Activated naive CD8-positive, alpha-beta T cell treated with anti-CD3 and anti-CD28 coated beads, Interleukin-2, amount 10 ng/mL, durations not matched to agents 7 days and 5 days (primary cell): ENCODE data around the gene HPSE. TPM values are rescaled to one million over a fixed set of nuclear protein-coding genes. Genes with fewer than 3 reads are reported as not detected.
"Not testable (repeated sequence)": the region's sequence is repeated elsewhere in the genome, so short reads cannot be mapped to it uniquely, and the experiment has no call there.

Source experiments
- ATAC-seq: fragments of 150-1000 bp; cut with Tn5 transposase; one replicate; pipeline ENCODE4 v1.10.0; 2021; ENCODE audit warnings: low read depth, moderate library complexity
- POLR2A ChIA-PET: fragments of 350-600 bp; sonication (Branson Sonifier 250); formaldehyde crosslinking; loops from one replicate; lab custom pipeline; 2021; ENCODE audit warnings: antibody characterized with exemption; lab: Charles Lee
- DNase-seq: peaks from one replicate; pipeline ENCODE4 v3.0.0; 2021
- H3K27ac Mint-ChIP-seq: one replicate; pipeline ENCODE4 v1.8.0; 2022; ENCODE audit warnings: mild to moderate bottlenecking, mixed read lengths
- H3K27me3 Mint-ChIP-seq: one replicate; pipeline ENCODE4 v1.8.0; 2022; ENCODE audit warnings: mild to moderate bottlenecking, moderate library complexity, mixed read lengths
- H3K36me3 Mint-ChIP-seq: one replicate; pipeline ENCODE4 v1.8.0; 2021; ENCODE audit warnings: mild to moderate bottlenecking, mixed read lengths
- H3K4me1 Mint-ChIP-seq: one replicate; pipeline ENCODE4 v1.8.0; 2021; ENCODE audit warnings: mixed read lengths
- H3K4me3 Mint-ChIP-seq: one replicate; pipeline ENCODE4 v1.8.0; 2022; ENCODE audit warnings: mild to moderate bottlenecking, moderate library complexity, mixed read lengths
- H3K9me3 Mint-ChIP-seq: one replicate; pipeline ENCODE4 v1.8.0; 2021; ENCODE audit warnings: mixed read lengths
- total RNA-seq, 2 experiments: library from RNA; stranded (reverse); gene quantifications; one replicate each; pipeline ENCODE4 v1.2.3, GENCODE V29; 2021

Gene HPSE
- total RNA-seq, 2 experiments from 2014 or later: 16.5 to 17.3 TPM

- H3K4me3 Mint-ChIP-seq, H3K27ac Mint-ChIP-seq, H3K27me3 Mint-ChIP-seq, H3K9me3 Mint-ChIP-seq, DNase-seq, ATAC-seq: not testable (repeated sequence)
- POLR2A ChIA-PET: interaction anchor here (0.9 kb wide), 1 partner anchor 63 kb away, joined by 4 read pairs; no protein-coding TSS in a partner anchor
- Mint-ChIP-seq H3K4me1 (peaks cover 15% of the 10 kb centered on the region), H3K36me3 (peaks cover 37% of the 10 kb centered on the region)
Measured at GRCh38 chr4:83325306-83325705, 9.3 kb downstream of the HPSE start.

DNA sequence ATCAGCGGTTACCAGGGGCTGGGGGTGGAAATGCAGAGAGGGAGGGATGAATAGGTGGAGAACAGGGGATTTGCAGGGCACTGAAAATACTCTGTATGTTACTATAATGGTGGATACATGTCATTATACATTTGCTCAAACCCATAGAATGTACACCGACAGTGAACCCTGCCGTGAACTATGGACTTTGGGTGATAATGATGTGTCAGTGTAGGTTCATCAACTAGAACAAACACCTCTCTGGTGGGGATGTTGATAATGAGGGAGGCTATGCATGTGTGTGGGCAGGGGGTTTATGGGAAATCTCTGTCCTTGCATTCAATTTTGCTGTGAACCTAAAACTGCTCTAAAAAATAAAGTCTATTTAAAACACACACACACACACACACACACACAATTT lies 11.5 kb downstream of the HPSE start:
- H3K36me3 Mint-ChIP-seq: peaks cover 37% of the 10 kb centered on the region
- ATAC-seq: no peak
- H3K27me3 Mint-ChIP-seq: no peaks in the 10 kb centered on the region
- no peak overlapping the region for H3K4me3 Mint-ChIP-seq
- H3K27ac Mint-ChIP-seq: no peak overlapping the region
- POLR2A ChIA-PET: no interaction called here
- peaks cover 14% of the 10 kb centered on the region for H3K4me1 Mint-ChIP-seq
- DNase-seq: no peak
- H3K9me3 Mint-ChIP-seq: no peaks in the 10 kb centered on the region

DNA sequence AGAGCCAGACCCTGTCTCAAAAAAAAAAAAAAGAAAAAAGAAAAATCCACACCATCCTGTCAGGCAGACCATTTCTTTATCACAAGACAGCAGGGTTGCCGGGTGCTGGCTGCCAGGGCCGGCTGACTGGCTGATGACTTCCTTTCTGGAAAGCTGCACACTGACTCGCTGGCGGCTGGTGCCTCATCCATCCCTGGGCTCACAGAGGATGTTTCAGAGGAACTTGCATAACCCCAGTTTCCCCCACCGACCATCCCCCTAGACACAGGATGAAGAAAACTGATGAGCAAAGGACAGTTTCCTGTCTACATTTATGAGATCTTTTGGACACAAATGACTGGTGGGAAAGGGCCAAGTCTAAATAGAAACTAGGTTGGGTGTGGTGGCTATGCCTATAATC lies 14.1 kb downstream of the HPSE start:
- DNase-seq: peak; percentile 36
- POLR2A ChIA-PET: interaction anchor here (0.7 to 1.1 kb wide), 4 partner anchors 36 to 206 kb away, joined by 3 to 5 read pairs (median 3); partner anchors contain the start of genes COQ2 and HELQ
- H3K4me3 Mint-ChIP-seq: peak overlapping the region; percentile 29

GRCh38 chr4:83318666-83319065 lies 16.0 kb downstream of the HPSE start:
- H3K9me3 Mint-ChIP-seq: no peaks in the 10 kb centered on the region
- H3K4me3 Mint-ChIP-seq: no peak overlapping the region
- H3K27ac Mint-ChIP-seq: no peak overlapping the region
- no peak for DNase-seq
- peaks cover 44% of the 10 kb centered on the region for H3K36me3 Mint-ChIP-seq
- peaks cover 12% of the 10 kb centered on the region for H3K4me1 Mint-ChIP-seq
- no peaks in the 10 kb centered on the region for H3K27me3 Mint-ChIP-seq
- POLR2A ChIA-PET: no interaction called here
- no peak for ATAC-seq

More for the DNA sequence above, 14.1 kb downstream of the HPSE start:
- no peaks in the 10 kb centered on the region for H3K9me3 Mint-ChIP-seq
- peak; percentile 86 for ATAC-seq
- no peaks in the 10 kb centered on the region for H3K27me3 Mint-ChIP-seq
- H3K27ac Mint-ChIP-seq: peak overlapping the region; percentile 57
- peaks cover 46% of the 10 kb centered on the region for H3K36me3 Mint-ChIP-seq
- peaks cover 12% of the 10 kb centered on the region for H3K4me1 Mint-ChIP-seq

GRCh38 chr4:83317671-83318070 lies 17.0 kb downstream of the HPSE start:
- peaks cover 46% of the 10 kb centered on the region for H3K36me3 Mint-ChIP-seq
- ATAC-seq: no peak
- POLR2A ChIA-PET: no interaction called here
- no peak overlapping the region for H3K4me3 Mint-ChIP-seq
- peaks cover 12% of the 10 kb centered on the region for H3K4me1 Mint-ChIP-seq
- DNase-seq: no peak
- no peaks in the 10 kb centered on the region for H3K9me3 Mint-ChIP-seq
- H3K27me3 Mint-ChIP-seq: no peaks in the 10 kb centered on the region
- H3K27ac Mint-ChIP-seq: no peak overlapping the region

- Mint-ChIP-seq H3K27me3 (no peaks in the 10 kb centered on the region), H3K4me1 (peaks cover 12% of the 10 kb centered on the region), H3K27ac (no peak overlapping the region), H3K36me3 (peaks cover 42% of the 10 kb centered on the region), H3K9me3 (no peaks in the 10 kb centered on the region), H3K4me3 (no peak overlapping the region)
- ATAC-seq (no peak), DNase-seq (no peak)
- POLR2A ChIA-PET: no interaction called here
Measured at GRCh38 chr4:83316459-83317165, 18.0 kb downstream of the HPSE start.

DNA sequence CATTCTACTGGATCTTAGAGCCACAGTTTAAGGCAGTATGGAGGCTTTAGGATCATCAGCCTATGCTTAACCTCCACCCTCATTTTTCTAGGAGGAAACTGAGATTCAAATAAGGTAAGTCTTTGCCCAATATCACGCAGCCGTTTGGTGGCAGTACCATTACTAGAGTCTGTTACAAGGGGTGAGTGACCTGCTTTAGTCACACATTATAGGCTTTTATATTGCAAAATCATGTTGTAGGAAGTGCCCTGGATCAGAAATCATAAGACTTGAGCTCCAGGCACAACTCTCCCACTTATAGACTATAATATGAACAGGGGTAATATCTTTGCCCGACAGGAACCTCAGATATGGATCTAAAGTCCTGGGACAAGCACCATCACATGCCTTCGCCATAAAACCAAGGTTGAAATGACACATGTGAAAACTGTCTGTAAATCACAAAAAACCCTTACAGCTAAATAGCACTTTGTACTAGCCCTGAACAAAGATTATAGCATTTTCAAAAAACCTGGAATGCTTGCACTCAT lies 19.2 kb downstream of the HPSE start:
- H3K9me3 Mint-ChIP-seq: no peaks in the 10 kb centered on the region
- no peaks in the 10 kb centered on the region for H3K27me3 Mint-ChIP-seq
- peaks cover 37% of the 10 kb centered on the region for H3K36me3 Mint-ChIP-seq
- ATAC-seq: no peak
- no peak overlapping the region for H3K4me3 Mint-ChIP-seq
- no peak overlapping the region for H3K27ac Mint-ChIP-seq
- POLR2A ChIA-PET: interaction anchor here (0.7 kb wide), 1 partner anchor 26 kb away, joined by 5 read pairs; no protein-coding TSS in a partner anchor
- peaks cover 7% of the 10 kb centered on the region for H3K4me1 Mint-ChIP-seq
- no peak for DNase-seq

DNA sequence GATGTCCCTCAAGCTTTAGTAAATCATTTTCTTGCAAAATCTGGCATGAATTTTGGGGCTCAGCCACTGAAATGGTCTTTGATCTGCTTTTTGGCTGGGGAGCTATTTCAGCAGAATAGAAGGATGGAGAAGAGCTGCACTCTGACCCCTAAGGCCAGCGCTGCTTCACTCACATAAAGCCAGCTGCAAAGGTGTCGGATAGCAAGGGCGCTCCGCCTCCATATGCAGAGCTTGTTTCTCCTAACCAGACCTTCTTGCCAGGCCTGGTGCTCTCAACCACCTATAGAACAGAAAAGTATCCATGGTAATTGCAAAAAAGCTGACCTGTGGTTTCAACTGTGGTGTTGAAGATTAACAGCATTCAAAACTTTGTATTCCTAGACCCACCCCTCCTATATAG lies 26.0 kb downstream of the HPSE start:
- peaks cover 26% of the 10 kb centered on the region for H3K36me3 Mint-ChIP-seq
- POLR2A ChIA-PET: no interaction called here
- no peak for DNase-seq

GRCh38 chr4:83307920-83308319 lies 26.7 kb downstream of the HPSE start:
- Mint-ChIP-seq H3K27ac (no peak overlapping the region), H3K27me3 (no peaks in the 10 kb centered on the region), H3K36me3 (peaks cover 27% of the 10 kb centered on the region), H3K9me3 (no peaks in the 10 kb centered on the region), H3K4me3 (no peak overlapping the region), H3K4me1 (peaks cover 2% of the 10 kb centered on the region)
- ATAC-seq (no peak), DNase-seq (no peak)
- POLR2A ChIA-PET: no interaction called here

More for the DNA sequence above, 26.0 kb downstream of the HPSE start:
- ATAC-seq: no peak
- H3K9me3 Mint-ChIP-seq: no peaks in the 10 kb centered on the region
- H3K4me3 Mint-ChIP-seq: no peak overlapping the region
- peaks cover 2% of the 10 kb centered on the region for H3K4me1 Mint-ChIP-seq
- no peak overlapping the region for H3K27ac Mint-ChIP-seq
- H3K27me3 Mint-ChIP-seq: no peaks in the 10 kb centered on the region

DNA sequence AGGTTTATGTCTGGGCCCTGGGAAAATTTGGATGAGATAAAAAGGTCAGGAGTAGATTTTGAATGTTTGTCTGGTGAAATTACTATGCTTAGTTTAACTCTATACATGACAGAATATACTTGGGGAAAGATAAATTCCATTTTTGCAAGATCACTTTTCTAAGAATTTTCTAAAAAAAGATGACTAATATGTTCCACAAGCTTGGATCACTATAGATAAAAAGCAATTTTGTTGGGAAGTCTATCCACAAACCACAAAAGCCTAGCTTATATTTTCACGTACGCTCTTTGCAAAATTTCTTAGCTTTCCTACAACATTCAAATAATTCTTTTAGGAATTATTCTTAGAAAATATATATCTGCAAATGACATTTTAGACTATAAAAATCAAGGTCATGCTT lies 29.5 kb downstream of the HPSE start:
- POLR2A ChIA-PET: interaction anchor here (0.6 to 1.5 kb wide), 2 partner anchors 21 to 58 kb away, joined by 3 read pairs; partner anchors contain the start of gene COQ2
- Mint-ChIP-seq H3K27me3 (no peaks in the 10 kb centered on the region), H3K9me3 (no peaks in the 10 kb centered on the region), H3K27ac (no peak overlapping the region), H3K4me1 (peaks cover 2% of the 10 kb centered on the region), H3K4me3 (no peak overlapping the region), H3K36me3 (peaks cover 36% of the 10 kb centered on the region)
- no peak for DNase-seq
- no peak for ATAC-seq

GRCh38 chr4:83297548-83298260 lies 36.9 kb downstream of the HPSE start:
- Mint-ChIP-seq H3K4me3 (peak overlapping the region; percentile 53), H3K9me3 (no peaks in the 10 kb centered on the region), H3K27me3 (no peaks in the 10 kb centered on the region), H3K36me3 (peaks cover 35% of the 10 kb centered on the region), H3K27ac (peak overlapping the region; percentile 47), H3K4me1 (peaks cover 9% of the 10 kb centered on the region)
- POLR2A ChIA-PET: interaction anchor here (0.6 to 1.4 kb wide), 3 partner anchors 13 to 485 kb away, joined by 5 to 7 read pairs (median 5); partner anchors contain the start of gene COQ2
- ATAC-seq: peak; percentile 70
- DNase-seq: no peak

DNA sequence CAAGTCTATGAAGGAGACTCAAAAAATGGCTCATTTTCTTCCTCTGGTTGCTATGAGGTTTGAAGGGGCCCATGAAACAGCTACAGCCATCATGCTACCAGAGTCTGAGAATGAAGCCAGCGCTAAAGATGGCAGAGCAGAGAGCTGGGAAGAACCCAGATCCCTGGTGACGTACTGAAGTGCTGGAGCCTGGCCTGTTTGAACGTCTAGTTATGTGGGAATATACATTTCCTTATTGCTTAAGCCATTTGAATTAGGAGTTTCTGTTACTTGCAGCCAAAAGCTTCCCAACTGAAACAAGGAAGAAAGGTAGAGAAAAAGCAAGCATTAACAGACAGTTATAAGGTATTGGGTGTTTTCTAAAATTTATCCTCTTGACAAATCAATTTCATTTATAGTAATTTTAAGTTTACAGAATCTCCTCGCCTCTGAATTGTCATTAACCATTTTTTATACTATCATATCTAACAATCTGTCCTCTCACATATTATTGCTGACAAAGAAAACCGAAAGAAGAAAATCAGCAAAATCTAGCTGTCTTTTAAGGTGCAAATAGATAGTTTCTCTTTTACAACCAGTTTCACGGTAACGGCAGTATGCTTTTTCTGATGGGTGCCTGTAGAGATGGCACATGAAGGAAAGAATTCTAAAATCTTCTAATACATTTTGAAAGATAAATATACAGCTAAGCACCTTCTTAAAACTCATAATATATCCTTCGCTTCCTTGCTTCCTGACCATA lies 41.2 kb downstream of the HPSE start:
- DNase-seq: no peak
- peaks cover 34% of the 10 kb centered on the region for H3K36me3 Mint-ChIP-seq
- no peak for ATAC-seq
- H3K4me3 Mint-ChIP-seq: no peak overlapping the region
- H3K27me3 Mint-ChIP-seq: no peaks in the 10 kb centered on the region
- no peak overlapping the region for H3K27ac Mint-ChIP-seq
- POLR2A ChIA-PET: interaction anchor here (0.6 kb wide), 1 partner anchor 163 kb away, joined by 4 read pairs; no protein-coding TSS in a partner anchor
- H3K4me1 Mint-ChIP-seq: peaks cover 9% of the 10 kb centered on the region
- peaks cover 9% of the 10 kb centered on the region for H3K9me3 Mint-ChIP-seq
